B cell (primary cell): ENCODE data around the gene PLEKHA5. TPM values are rescaled to one million over a fixed set of nuclear protein-coding genes. Genes with fewer than 3 reads are reported as not detected.

ENCODE experiments used
- ATAC-seq: fragments of 200-7000 bp; cut with Tn5 transposase; one replicate; pipeline ENCODE4 v1.10.0; 2021; ENCODE audit warnings: low read depth, mild to moderate bottlenecking, moderate number of reproducible peaks, moderate library complexity
- CTCF ChIA-PET: fragments of 350-600 bp; sonication (Branson Sonifier 250); formaldehyde crosslinking; loops from one replicate; lab custom pipeline; 2021; ENCODE audit warnings: antibody characterized with exemption, inconsistent platforms; lab: Charles Lee
- POLR2A ChIA-PET: fragments of 350-600 bp; sonication (Branson Sonifier 250); formaldehyde crosslinking; loops from one replicate; lab custom pipeline; 2021; ENCODE audit warnings: antibody characterized with exemption; lab: Charles Lee
- DNase-seq: peaks from one replicate; pipeline ENCODE4 v3.0.0; 2013
- H2AFZ ChIP-seq: 2 replicates; pipeline ENCODE4 v1.6.1; 2012; ENCODE audit warnings: mild to moderate bottlenecking, low read depth, low read length; ENCODE audit not compliant: insufficient read depth, poor library complexity, severe bottlenecking
- H3K27ac ChIP-seq, 2 donors: 1 replicate in 1 of 2; 2 replicates in 1 of 2; pipeline ENCODE4 v1.5.1; 2012 to 2013; ENCODE audit warnings: low read length in 2 of 2, mild to moderate bottlenecking in 2 of 2, moderate library complexity in 1 of 2
- H3K27me3 ChIP-seq, 4 experiments: fragments of 200-600 bp in 1 of 4; sonication (generic) in 1 of 4; replicated peaks in 1 of 4; 1 replicate in 2 of 4; 2 replicates in 2 of 4; pipeline versions ENCODE4 v1.6.1 to v1.7.0; 2013 to 2016; ENCODE audit warnings: low read length in 3 of 4, mild to moderate bottlenecking in 2 of 4, mixed read lengths in 1 of 4, moderate library complexity in 1 of 4; ENCODE audit not compliant: insufficient read depth in 4 of 4, control insufficient read depth in 3 of 4; ENCODE audit errors: control extremely low read depth in 1 of 4
- H3K36me3 ChIP-seq, 2 experiments: replicated peaks in 1 of 2; 1 replicate in 1 of 2; 2 replicates in 1 of 2; pipeline versions ENCODE4 v1.6.1 to v1.7.1; 2013; ENCODE audit warnings: low read length in 1 of 2; ENCODE audit not compliant: insufficient read depth in 2 of 2, control insufficient read depth in 1 of 2; ENCODE audit errors: control extremely low read depth in 1 of 2, extremely low read depth in 1 of 2
- H3K4me1 ChIP-seq, 2 donors: fragments of 200-600 bp in 1 of 2; sonication (generic) in 1 of 2; 1 replicate in 1 of 2; 2 replicates in 1 of 2; pipeline versions ENCODE4 v1.5.1 to v1.6.1; 2013 to 2017; ENCODE audit warnings: low read length in 2 of 2; ENCODE audit not compliant: control insufficient read depth in 2 of 2, insufficient read depth in 2 of 2
- H3K4me2 ChIP-seq: replicated peaks from 2 replicates; pipeline ENCODE3; 2012; ENCODE audit warnings: mild to moderate bottlenecking, low read depth, low read length; ENCODE audit not compliant: poor library complexity, severe bottlenecking
- H3K4me3 ChIP-seq, 5 experiments: fragments of 200-600 bp in 1 of 5; sonication (generic) in 1 of 5; 1 replicate in 3 of 5; 2 replicates in 2 of 5; pipeline versions ENCODE4 v1.5.1 to v1.7.0; 2011 to 2016; ENCODE audit warnings: low read length in 4 of 5, mild to moderate bottlenecking in 4 of 5, low read depth in 2 of 5, control low read depth in 1 of 5, moderate library complexity in 1 of 5; ENCODE audit not compliant: insufficient read depth in 1 of 5; ENCODE audit errors: control extremely low read depth in 1 of 5, extremely low read depth in 1 of 5
- H3K79me2 ChIP-seq: fragments of 200-600 bp; sonication (generic); one replicate; pipeline ENCODE4 v1.6.0; 2016; ENCODE audit warnings: low read length; ENCODE audit not compliant: control insufficient read depth, insufficient read depth
- H3K9ac ChIP-seq: fragments of 200-600 bp; sonication (generic); 2 replicates; pipeline ENCODE4 v1.6.1; 2017; ENCODE audit warnings: mild to moderate bottlenecking, low read length, moderate library complexity
- H3K9me3 ChIP-seq, 3 donors: one replicate each; pipeline versions ENCODE4 v1.6.1 to v1.7.1; 2013; ENCODE audit warnings: low read length in 2 of 3; ENCODE audit not compliant: control insufficient read depth in 2 of 3, insufficient read depth in 1 of 3; ENCODE audit errors: control extremely low read depth in 1 of 3
- H4K20me1 ChIP-seq: 2 replicates; pipeline ENCODE4 v1.6.0; 2012; ENCODE audit warnings: mild to moderate bottlenecking, low read length; ENCODE audit not compliant: insufficient read depth, control insufficient read depth, poor library complexity, severe bottlenecking
- H3K27ac Mint-ChIP-seq: one replicate; pipeline ENCODE4 v1.8.0; 2021; ENCODE audit warnings: mixed read lengths
- H3K27me3 Mint-ChIP-seq: one replicate; pipeline ENCODE4 v1.8.0; 2021; ENCODE audit warnings: mixed read lengths
- H3K4me1 Mint-ChIP-seq: one replicate; pipeline ENCODE4 v1.8.0; 2021; ENCODE audit warnings: mixed read lengths
- H3K4me3 Mint-ChIP-seq: one replicate; pipeline ENCODE4 v1.8.0; 2021; ENCODE audit warnings: mixed read lengths
- H3K9me3 Mint-ChIP-seq: one replicate; pipeline ENCODE4 v1.8.0; 2022; ENCODE audit warnings: mixed read lengths; ENCODE audit not compliant: insufficient read depth
- EZH2 ChIP-seq: IDR thresholded peaks from 2 replicates; pipeline ENCODE4 v1.6.1; 2012; ENCODE audit warnings: borderline replicate concordance, low read depth, mild to moderate bottlenecking, moderate library complexity, low read length; ENCODE audit not compliant: insufficient read depth, poor library complexity, severe bottlenecking
- WGBS: methylation state at CpG from one replicate; pipeline ENCODE4 v1.1.5; 2013; ENCODE audit warnings: missing lambda C conversion rate; ENCODE audit not compliant: insufficient coverage; 5-methylcytosine and 5-hydroxymethylcytosine counted together
- intact Hi-C: fragments of 100-400 bp; cut with micrococcal nuclease; formaldehyde crosslinking; loops from one replicate; pipeline ENCODE4 v1.10.0; 2022
- polyA plus RNA-seq: library from polyadenylated mRNA; depleted of rRNA; stranded (reverse); fragments of >200 nt; gene quantifications from 2 replicates; pipeline ENCODE4 v1.2.3, GENCODE V29; 2012
- total RNA-seq, 2 donors: library from RNA; stranded (reverse); fragments of 120-200 nt in 1 of 2; gene quantifications; 1 replicate in 1 of 2; 2 replicates in 1 of 2; pipeline versions ENCODE4 v1.2.3 to v1.2.4, GENCODE V29; 2013 to 2022
- TF ChIP-seq, protein P1 (sequence below): fragments of 200-600 bp; IDR thresholded peaks from one replicate; pipeline ENCODE4 v1.8.0; 2022; ENCODE audit warnings: antibody characterized with exemption, mild to moderate bottlenecking

Gene PLEKHA5
- total and polyA plus RNA-seq, 2 donors (not counting 1 experiment from before 2014, with no cell fraction given), result 0.03 to 0.22 TPM

- Histone ChIP-seq H3K4me1 (no peaks in the 10 kb centered on the region), H3K9ac (no peak overlapping the region), H4K20me1 (no peaks in the 10 kb centered on the region), H3K36me3 (no peaks in the 10 kb centered on the region), H2AFZ (no peak overlapping the region), H3K27ac (no peak overlapping the region), H3K27me3 (no peaks in the 10 kb centered on the region), H3K4me3 (no peak overlapping the region), H3K9me3 (no peaks in the 10 kb centered on the region), H3K4me2 (no peak overlapping the region), H3K79me2 (no peaks in the 10 kb centered on the region)
- no peak overlapping the region for H3K27ac Mint-ChIP-seq
- no peaks in the 10 kb centered on the region for H3K27me3 Mint-ChIP-seq
- intact Hi-C loops, result no loop called here
- ChIA-PET CTCF (no interaction called here), POLR2A (no interaction called here)
- H3K9me3 Mint-ChIP-seq, result peaks cover 4% of the 10 kb centered on the region
- 100% methylated on average over 1 of the region's 1 CpG for WGBS
- ATAC-seq (no peak), DNase-seq (no peak)
- H3K4me1 Mint-ChIP-seq, result no peaks in the 10 kb centered on the region
- TF ChIP-seq, protein P1, sequence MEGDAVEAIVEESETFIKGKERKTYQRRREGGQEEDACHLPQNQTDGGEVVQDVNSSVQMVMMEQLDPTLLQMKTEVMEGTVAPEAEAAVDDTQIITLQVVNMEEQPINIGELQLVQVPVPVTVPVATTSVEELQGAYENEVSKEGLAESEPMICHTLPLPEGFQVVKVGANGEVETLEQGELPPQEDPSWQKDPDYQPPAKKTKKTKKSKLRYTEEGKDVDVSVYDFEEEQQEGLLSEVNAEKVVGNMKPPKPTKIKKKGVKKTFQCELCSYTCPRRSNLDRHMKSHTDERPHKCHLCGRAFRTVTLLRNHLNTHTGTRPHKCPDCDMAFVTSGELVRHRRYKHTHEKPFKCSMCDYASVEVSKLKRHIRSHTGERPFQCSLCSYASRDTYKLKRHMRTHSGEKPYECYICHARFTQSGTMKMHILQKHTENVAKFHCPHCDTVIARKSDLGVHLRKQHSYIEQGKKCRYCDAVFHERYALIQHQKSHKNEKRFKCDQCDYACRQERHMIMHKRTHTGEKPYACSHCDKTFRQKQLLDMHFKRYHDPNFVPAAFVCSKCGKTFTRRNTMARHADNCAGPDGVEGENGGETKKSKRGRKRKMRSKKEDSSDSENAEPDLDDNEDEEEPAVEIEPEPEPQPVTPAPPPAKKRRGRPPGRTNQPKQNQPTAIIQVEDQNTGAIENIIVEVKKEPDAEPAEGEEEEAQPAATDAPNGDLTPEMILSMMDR, result no peak
- TF ChIP-seq EZH2, result no peak
- H3K4me3 Mint-ChIP-seq, result no peak overlapping the region
Measured at GRCh38 chr12:19214020-19214419, 84.5 kb downstream of the PLEKHA5 start.

GRCh38 chr12:19215115-19215514 is 85.6 kb downstream of the PLEKHA5 start:
- Histone ChIP-seq H3K79me2 (no peaks in the 10 kb centered on the region), H3K27me3 (no peaks in the 10 kb centered on the region), H3K4me2 (no peak overlapping the region), H3K9me3 (no peaks in the 10 kb centered on the region), H3K9ac (no peak overlapping the region), H3K27ac (no peak overlapping the region), H3K4me1 (no peaks in the 10 kb centered on the region), H2AFZ (no peak overlapping the region), H3K4me3 (no peak overlapping the region), H4K20me1 (no peaks in the 10 kb centered on the region), H3K36me3 (no peaks in the 10 kb centered on the region)
- CTCF ChIA-PET, result no interaction called here
- POLR2A ChIA-PET, result no interaction called here
- WGBS, result no CpG with 5 or more reads among the region's 3 CpGs
- TF ChIP-seq, protein P1, result no peak
- no peak for TF ChIP-seq EZH2
- H3K4me3 Mint-ChIP-seq, result no peak overlapping the region
- no peak for DNase-seq
- no peaks in the 10 kb centered on the region for H3K27me3 Mint-ChIP-seq
- intact Hi-C loops, result no loop called here
- ATAC-seq, result no peak
- no peaks in the 10 kb centered on the region for H3K4me1 Mint-ChIP-seq
- H3K9me3 Mint-ChIP-seq, result no peaks in the 10 kb centered on the region
- H3K27ac Mint-ChIP-seq, result no peak overlapping the region
